Activated effector memory CD4-positive, alpha-beta T cell treated with Interleukin-2 at 50 U/mL for 16 hours (primary cell): ENCODE measurements around the gene MRGPRG.
"Not testable (repeated sequence)": the region's sequence is repeated elsewhere in the genome, so short reads cannot be mapped to it uniquely, and the experiment has no call there.

Source experiments
- DNase-seq: peaks from one replicate; pipeline ENCODE4 v3.0.0-alpha.2; 2020

The MRGPRG gene

GRCh38 chr11:3218483-3219280 is at the start of gene MRGPRG:
Gene MRGPRG (minus strand): TSS chr11:3218813. CDS start chr11:3218813, 0 bp downstream.
- DNase-seq, result no peak

GRCh38 chr11:3262548-3262947 is 43.9 kb upstream of the MRGPRG start:
- DNase-seq, result not testable (repeated sequence)

GRCh38 chr11:3261831-3262230 is 43.2 kb upstream of the MRGPRG start:
- DNase-seq, result not testable (repeated sequence)

GRCh38 chr11:3257509-3257908 is 38.9 kb upstream of the MRGPRG start:
- DNase-seq, result not testable (repeated sequence)

- not testable (repeated sequence) for DNase-seq
Measured at GRCh38 chr11:3255241-3255640, 36.6 kb upstream of the MRGPRG start.

GRCh38 chr11:3254773-3255172 is 36.2 kb upstream of the MRGPRG start:
- not testable (repeated sequence) for DNase-seq

GRCh38 chr11:3245071-3245470 is 26.5 kb upstream of the MRGPRG start:
- no peak for DNase-seq

GRCh38 chr11:3243880-3244279 is 25.3 kb upstream of the MRGPRG start:
- DNase-seq, result no peak

GRCh38 chr11:3237119-3237518 is 18.5 kb upstream of the MRGPRG start:
- no peak for DNase-seq

GRCh38 chr11:3234846-3235245 is 16.2 kb upstream of the MRGPRG start:
- no peak for DNase-seq

GRCh38 chr11:3232956-3233355 is 14.3 kb upstream of the MRGPRG start:
- DNase-seq, result no peak

- no peak for DNase-seq
Measured at GRCh38 chr11:3231851-3232744, 13.5 kb upstream of the MRGPRG start, which contains the start of gene MRGPRE. Gene MRGPRE (minus strand): TSS chr11:3232417. CDS start chr11:3228799, 3,618 bp downstream.

- no peak for DNase-seq
Measured at GRCh38 chr11:3231550-3231850, 12.9 kb upstream of the MRGPRG start.

- DNase-seq, result no peak
Measured at GRCh38 chr11:3230636-3231549, 12.3 kb upstream of the MRGPRG start.

- no peak for DNase-seq
Measured at GRCh38 chr11:3229673-3230630, 11.3 kb upstream of the MRGPRG start.

GRCh38 chr11:3228445-3228829 is 9.8 kb upstream of the MRGPRG start:
- no peak for DNase-seq

GRCh38 chr11:3227568-3228444 is 9.2 kb upstream of the MRGPRG start:
- no peak for DNase-seq

- no peak for DNase-seq
Measured at GRCh38 chr11:3226846-3227567, 8.4 kb upstream of the MRGPRG start.

- no peak for DNase-seq
Measured at GRCh38 chr11:3225826-3226750, 7.5 kb upstream of the MRGPRG start.
